GM19452 (cell line): ENCODE results near the gene SHH.

Source experiments
- ATAC-seq: cut with Tn5 transposase; IDR thresholded peaks from one replicate; pipeline ENCODE4 v1.9.1; 2021; ENCODE audit not compliant: unreplicated experiment

Gene SHH

GRCh38 chr7:155807789-155808548 is 4.3 kb downstream of the SHH start:
- ATAC-seq, result no peak

GRCh38 chr7:155807065-155807671 is 5.1 kb downstream of the SHH start:
- ATAC-seq, result no peak

GRCh38 chr7:155806096-155806871 is 6.0 kb downstream of the SHH start:
- no peak for ATAC-seq

GRCh38 chr7:155805826-155806095 is 6.5 kb downstream of the SHH start:
- ATAC-seq, result no peak

GRCh38 chr7:155804897-155805825 is 7.1 kb downstream of the SHH start:
- no peak for ATAC-seq

GRCh38 chr7:155804431-155804831 is 7.8 kb downstream of the SHH start:
- no peak for ATAC-seq

- ATAC-seq, result no peak
Observed at GRCh38 chr7:155803418-155804376, 8.6 kb downstream of the SHH start.

GRCh38 chr7:155802906-155803417 is 9.3 kb downstream of the SHH start:
- no peak for ATAC-seq

- ATAC-seq, result no peak
Observed at GRCh38 chr7:155802291-155802690, 10.0 kb downstream of the SHH start.

GRCh38 chr7:155800741-155801267 is 11.5 kb downstream of the SHH start:
- no peak for ATAC-seq

- ATAC-seq, result no peak
Observed at GRCh38 chr7:155800301-155800700, 12.0 kb downstream of the SHH start.

GRCh38 chr7:155799514-155799913 is 12.7 kb downstream of the SHH start:
- no peak for ATAC-seq

- ATAC-seq, result no peak
Observed at GRCh38 chr7:155798673-155799439, 13.4 kb downstream of the SHH start.

GRCh38 chr7:155797262-155798250 is 14.7 kb downstream of the SHH start:
- peak; percentile 19 for ATAC-seq

- ATAC-seq, result peak; percentile 71
Observed at GRCh38 chr7:155796381-155797261, 15.6 kb downstream of the SHH start.

- ATAC-seq, result no peak
Observed at GRCh38 chr7:155795951-155796350, 16.3 kb downstream of the SHH start.

- no peak for ATAC-seq
Observed at GRCh38 chr7:155795401-155795800, 16.9 kb downstream of the SHH start.
